ENCODE measurements around the gene EIF4ENIF1. TPM values are rescaled to one million over a fixed set of nuclear protein-coding genes. Genes with fewer than 3 reads are reported as not detected.

Gene EIF4ENIF1
- total RNA-seq, 1 donor from 2014 or later: 48.1 TPM

DNA sequence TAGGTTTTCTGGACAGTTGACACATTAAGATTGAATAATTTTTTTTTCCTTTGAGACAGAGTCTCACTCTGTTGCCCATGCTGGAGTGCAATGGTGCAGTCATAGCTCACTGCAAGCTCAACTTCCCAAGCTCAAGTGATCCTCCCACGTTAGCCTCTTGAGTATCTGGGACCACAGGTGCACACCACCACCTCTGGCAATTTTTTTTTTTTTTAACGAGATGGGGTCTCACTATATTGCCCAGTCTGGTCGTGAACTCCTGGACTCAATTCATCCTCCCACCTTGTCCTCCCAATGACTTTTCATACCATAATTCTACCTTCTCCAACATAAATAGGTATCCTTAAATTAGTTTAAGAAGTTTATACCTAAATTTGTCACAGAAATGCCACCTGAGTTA lies 8.5 kb downstream of the EIF4ENIF1 start:
- no peaks in the 10 kb centered on the region for H3K27me3 Mint-ChIP-seq (ENCODE audit: low read depth)
- no peak overlapping the region for H3K4me3 Mint-ChIP-seq
- H3K4me1 Mint-ChIP-seq: peaks cover 5% of the 10 kb centered on the region
- no peak for DNase-seq (ENCODE audit: low read depth, low spot score)
- no peak overlapping the region for H3K27ac Mint-ChIP-seq (ENCODE audit: unreplicated experiment)
- TF ChIP-seq, protein P1, sequence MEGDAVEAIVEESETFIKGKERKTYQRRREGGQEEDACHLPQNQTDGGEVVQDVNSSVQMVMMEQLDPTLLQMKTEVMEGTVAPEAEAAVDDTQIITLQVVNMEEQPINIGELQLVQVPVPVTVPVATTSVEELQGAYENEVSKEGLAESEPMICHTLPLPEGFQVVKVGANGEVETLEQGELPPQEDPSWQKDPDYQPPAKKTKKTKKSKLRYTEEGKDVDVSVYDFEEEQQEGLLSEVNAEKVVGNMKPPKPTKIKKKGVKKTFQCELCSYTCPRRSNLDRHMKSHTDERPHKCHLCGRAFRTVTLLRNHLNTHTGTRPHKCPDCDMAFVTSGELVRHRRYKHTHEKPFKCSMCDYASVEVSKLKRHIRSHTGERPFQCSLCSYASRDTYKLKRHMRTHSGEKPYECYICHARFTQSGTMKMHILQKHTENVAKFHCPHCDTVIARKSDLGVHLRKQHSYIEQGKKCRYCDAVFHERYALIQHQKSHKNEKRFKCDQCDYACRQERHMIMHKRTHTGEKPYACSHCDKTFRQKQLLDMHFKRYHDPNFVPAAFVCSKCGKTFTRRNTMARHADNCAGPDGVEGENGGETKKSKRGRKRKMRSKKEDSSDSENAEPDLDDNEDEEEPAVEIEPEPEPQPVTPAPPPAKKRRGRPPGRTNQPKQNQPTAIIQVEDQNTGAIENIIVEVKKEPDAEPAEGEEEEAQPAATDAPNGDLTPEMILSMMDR (conservative IDR thresholded peaks at IDR 0.05): no peak
- H3K9me3 Mint-ChIP-seq: no peaks in the 10 kb centered on the region
- H3K36me3 Mint-ChIP-seq (ENCODE audit: low read depth): peaks cover 11% of the 10 kb centered on the region

DNA sequence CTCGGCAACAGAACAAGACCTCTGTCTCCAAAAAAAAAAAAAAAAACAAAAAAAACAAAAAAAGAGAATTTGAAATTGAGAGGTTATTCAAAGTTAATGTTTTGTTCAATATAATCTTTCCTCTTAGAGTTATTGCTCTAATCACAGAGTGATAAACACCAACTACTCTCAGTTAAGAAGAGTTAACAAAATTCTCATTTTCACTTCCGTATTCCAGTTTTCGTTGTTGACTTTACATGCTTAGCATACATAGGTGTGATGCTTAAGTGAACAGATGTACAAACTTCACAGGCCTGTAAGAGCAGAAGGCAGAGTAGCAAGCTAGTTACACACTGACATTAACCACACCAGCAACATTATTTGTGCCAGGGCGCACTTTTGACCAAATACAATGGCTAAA lies 12.3 kb downstream of the EIF4ENIF1 start:
- Mint-ChIP-seq H3K36me3 (ENCODE audit: low read depth) (peaks cover 9% of the 10 kb centered on the region), H3K9me3 (no peaks in the 10 kb centered on the region), H3K4me3 (no peak overlapping the region), H3K27me3 (ENCODE audit: low read depth) (no peaks in the 10 kb centered on the region), H3K4me1 (no peaks in the 10 kb centered on the region), H3K27ac (ENCODE audit: unreplicated experiment) (no peak overlapping the region)
- TF ChIP-seq, protein P1 (conservative IDR thresholded peaks at IDR 0.05): no peak
- no peak for DNase-seq (ENCODE audit: low read depth, low spot score)

DNA sequence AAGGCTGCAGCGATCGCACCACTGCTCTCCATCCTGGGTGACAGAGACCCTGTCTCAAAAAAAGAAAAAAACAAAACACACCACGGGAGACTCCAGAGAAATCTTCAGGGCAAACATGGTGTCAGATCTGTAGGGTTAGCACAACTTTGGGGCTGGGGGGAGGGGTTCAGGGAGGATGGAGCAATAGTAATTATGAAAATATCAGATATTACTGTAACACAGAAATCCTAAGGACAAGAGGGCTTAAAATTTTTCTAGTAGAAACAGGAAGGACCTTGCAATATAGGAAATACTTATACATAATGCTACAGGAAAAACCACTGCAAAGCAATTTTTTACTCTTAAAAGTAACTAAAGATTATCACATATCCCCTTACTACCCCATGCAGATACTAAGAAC lies 13.8 kb downstream of the EIF4ENIF1 start:
- H3K27me3 Mint-ChIP-seq (ENCODE audit: low read depth): no peaks in the 10 kb centered on the region
- no peak overlapping the region for H3K27ac Mint-ChIP-seq (ENCODE audit: unreplicated experiment)
- H3K4me1 Mint-ChIP-seq: no peaks in the 10 kb centered on the region
- H3K36me3 Mint-ChIP-seq (ENCODE audit: low read depth): peaks cover 6% of the 10 kb centered on the region
- TF ChIP-seq, protein P1 (conservative IDR thresholded peaks at IDR 0.05): no peak
- H3K4me3 Mint-ChIP-seq: no peak overlapping the region
- H3K9me3 Mint-ChIP-seq: no peaks in the 10 kb centered on the region
- no peak for DNase-seq (ENCODE audit: low read depth, low spot score)

DNA sequence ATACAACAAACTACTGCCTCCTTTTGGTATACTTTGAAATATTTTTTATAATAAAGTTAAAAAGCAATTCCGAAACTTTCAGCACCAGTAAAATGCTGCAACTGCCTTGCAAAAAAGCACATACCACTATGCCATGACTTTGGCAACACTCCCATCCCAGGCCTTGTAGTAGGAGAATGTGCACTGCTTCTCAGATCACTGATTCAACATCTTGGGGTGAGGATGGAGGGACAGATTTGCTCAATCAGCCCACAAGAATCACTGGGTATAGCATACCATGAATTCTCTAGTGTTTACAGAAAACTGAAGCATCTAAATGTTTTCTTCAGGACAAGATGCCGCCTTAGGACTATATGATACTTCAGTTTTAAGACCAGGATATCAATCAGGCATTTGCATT lies 14.9 kb downstream of the EIF4ENIF1 start:
- Mint-ChIP-seq H3K36me3 (ENCODE audit: low read depth) (peaks cover 6% of the 10 kb centered on the region), H3K27me3 (ENCODE audit: low read depth) (no peaks in the 10 kb centered on the region), H3K27ac (ENCODE audit: unreplicated experiment) (no peak overlapping the region), H3K4me1 (no peaks in the 10 kb centered on the region), H3K9me3 (no peaks in the 10 kb centered on the region), H3K4me3 (no peak overlapping the region)
- no peak for DNase-seq (ENCODE audit: low read depth, low spot score)
- TF ChIP-seq, protein P1 (conservative IDR thresholded peaks at IDR 0.05): no peak

DNA sequence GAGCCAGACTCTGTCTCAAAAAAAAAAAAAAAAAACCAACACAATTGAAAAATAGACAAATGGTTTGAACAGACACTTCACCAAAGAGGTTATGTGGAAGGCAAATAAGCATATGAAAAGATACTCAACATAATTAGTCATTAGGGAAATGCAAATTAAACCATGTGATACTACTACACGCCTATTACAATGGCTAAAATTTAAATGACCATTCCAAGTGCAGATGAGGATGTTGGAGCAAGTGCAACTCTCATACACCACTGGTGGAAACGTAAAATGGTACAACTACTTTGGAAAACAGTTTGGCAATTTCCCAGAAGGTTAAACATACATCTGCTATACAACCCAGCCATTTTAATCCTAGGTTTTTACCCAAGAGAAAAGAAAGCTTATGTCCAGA lies 24.3 kb downstream of the EIF4ENIF1 start:
- TF ChIP-seq, protein P1 (conservative IDR thresholded peaks at IDR 0.05): no peak
- no peak for DNase-seq (ENCODE audit: low read depth, low spot score)
- no peak overlapping the region for H3K27ac Mint-ChIP-seq (ENCODE audit: unreplicated experiment)
- no peaks in the 10 kb centered on the region for H3K4me1 Mint-ChIP-seq
- no peaks in the 10 kb centered on the region for H3K9me3 Mint-ChIP-seq
- H3K4me3 Mint-ChIP-seq: no peak overlapping the region
- H3K36me3 Mint-ChIP-seq (ENCODE audit: low read depth): peaks cover 27% of the 10 kb centered on the region
- H3K27me3 Mint-ChIP-seq (ENCODE audit: low read depth): no peaks in the 10 kb centered on the region

DNA sequence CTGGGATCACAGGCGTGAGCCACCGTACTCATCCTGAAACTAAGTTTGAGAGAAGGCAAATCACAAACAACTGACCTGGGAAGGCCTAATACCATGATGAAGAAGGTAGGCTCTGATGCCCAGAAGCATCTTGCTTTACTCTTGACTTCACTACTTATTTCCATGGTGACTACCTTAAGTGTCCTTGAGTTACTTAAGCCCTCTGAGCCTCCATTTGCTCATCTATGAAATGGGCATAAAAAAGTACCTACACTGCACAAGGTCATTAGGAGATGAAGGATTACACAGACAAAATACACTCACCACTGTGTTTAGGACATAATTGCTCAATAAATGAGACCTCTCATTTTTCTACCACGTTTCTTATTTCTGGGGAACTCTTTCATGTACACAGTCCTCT lies 27.9 kb downstream of the EIF4ENIF1 start:
- Mint-ChIP-seq H3K27me3 (ENCODE audit: low read depth) (no peaks in the 10 kb centered on the region), H3K4me1 (no peaks in the 10 kb centered on the region), H3K27ac (ENCODE audit: unreplicated experiment) (no peak overlapping the region), H3K4me3 (no peak overlapping the region), H3K36me3 (ENCODE audit: low read depth) (peaks cover 30% of the 10 kb centered on the region), H3K9me3 (no peaks in the 10 kb centered on the region)
- TF ChIP-seq, protein P1 (conservative IDR thresholded peaks at IDR 0.05): no peak
- DNase-seq (ENCODE audit: low read depth, low spot score): no peak
